OCI-LY1 (cell line): ENCODE results near the gene ASB2.

ENCODE experiments used
- H2AFZ ChIP-seq: fragments of 200-600 bp; sonication (generic), shearing (Covaris generic); 2 replicates; pipeline ENCODE4 v1.6.0; 2014; ENCODE audit warnings: antibody characterized with exemption, mild to moderate bottlenecking, low read length
- H3F3A ChIP-seq: fragments of 200-600 bp; sonication (generic), shearing (Covaris generic); 2 replicates; pipeline ENCODE4 v1.6.0; 2014; ENCODE audit warnings: mild to moderate bottlenecking, antibody characterized with exemption, low read length, moderate library complexity; ENCODE audit not compliant: insufficient read depth
- H3K27ac ChIP-seq: fragments of 200-600 bp; sonication (generic); 2 replicates; pipeline ENCODE4 v1.5.1; 2014; ENCODE audit warnings: low read length, mixed run types, mild to moderate bottlenecking, low read depth; ENCODE audit not compliant: poor library complexity, severe bottlenecking
- H3K27me3 ChIP-seq: fragments of 200-600 bp; sonication (generic); 2 replicates; pipeline ENCODE4 v1.6.0; 2014; ENCODE audit warnings: antibody characterized with exemption, mild to moderate bottlenecking, low read length, moderate library complexity; ENCODE audit not compliant: insufficient read depth
- H3K36me3 ChIP-seq: fragments of 200-600 bp; sonication (generic); 2 replicates; pipeline ENCODE4 v1.6.1; 2014; ENCODE audit warnings: mild to moderate bottlenecking, antibody characterized with exemption, low read length, moderate library complexity, mixed read lengths; ENCODE audit not compliant: insufficient read depth
- H3K4me1 ChIP-seq: fragments of 200-600 bp; sonication (generic); 2 replicates; pipeline ENCODE4 v1.5.1; 2014; ENCODE audit warnings: mild to moderate bottlenecking, low read length, moderate library complexity; ENCODE audit not compliant: insufficient read depth, severe bottlenecking
- H3K4me2 ChIP-seq: fragments of 200-600 bp; sonication (generic), shearing (Covaris generic); 2 replicates; pipeline ENCODE4 v1.6.1; 2014; ENCODE audit warnings: low read length
- H3K4me3 ChIP-seq: fragments of 200-600 bp; sonication (generic); 2 replicates; pipeline ENCODE4 v1.5.1; 2014; ENCODE audit warnings: low read length, low read depth, mild to moderate bottlenecking, mixed read lengths; ENCODE audit not compliant: poor library complexity, severe bottlenecking
- H3K79me2 ChIP-seq: fragments of 200-600 bp; shearing (Covaris generic); 2 replicates; pipeline ENCODE4 v1.6.1; 2016; ENCODE audit warnings: mixed run types, low read length, mixed read lengths; ENCODE audit not compliant: insufficient read depth
- H3K9ac ChIP-seq: fragments of 200-600 bp; sonication (generic), shearing (Covaris generic); 2 replicates; pipeline ENCODE4 v1.6.1; 2014; ENCODE audit warnings: mild to moderate bottlenecking, low read length, mixed read lengths
- H3K9me2 ChIP-seq: fragments of 200-600 bp; sonication (generic), shearing (Covaris generic); 2 replicates; pipeline ENCODE4 v1.6.1; 2014; ENCODE audit warnings: low read depth, mild to moderate bottlenecking, low read length, mixed read lengths
- H3K9me3 ChIP-seq: fragments of 200-600 bp; shearing (Covaris generic); 2 replicates; pipeline ENCODE4 v1.6.1; 2014; ENCODE audit warnings: low read length, mixed read lengths
- H4K20me1 ChIP-seq: fragments of 200-600 bp; sonication (generic), shearing (Covaris generic); 2 replicates; pipeline ENCODE4 v1.6.0; 2016; ENCODE audit warnings: mild to moderate bottlenecking, low read length; ENCODE audit not compliant: insufficient read depth
- CTCF ChIP-seq: fragments of 200-600 bp; sonication (generic), shearing (Covaris generic); IDR thresholded peaks from 2 replicates; pipeline ENCODE4 v1.5.1; 2017; ENCODE audit warnings: mild to moderate bottlenecking, antibody characterized with exemption, low read length, moderate library complexity, mixed read lengths
- EZH2 ChIP-seq: fragments of 200-600 bp; sonication (generic), shearing (Covaris generic); IDR thresholded peaks from 2 replicates; pipeline ENCODE4 v1.8.0; 2017; ENCODE audit warnings: borderline replicate concordance, mixed run types, mild to moderate bottlenecking, antibody characterized with exemption, low read length, moderate library complexity, mixed read lengths

Gene ASB2

GRCh38 chr14:93936926-93937325 lies 39.4 kb downstream of the ASB2 start:
- Histone ChIP-seq H3K9me2 (no peaks in the 10 kb centered on the region), H2AFZ (no peak overlapping the region), H3K4me3 (no peak overlapping the region), H3K36me3 (peaks cover 93% of the 10 kb centered on the region), H4K20me1 (no peaks in the 10 kb centered on the region), H3K9me3 (no peaks in the 10 kb centered on the region), H3F3A (no peaks in the 10 kb centered on the region), H3K9ac (no peak overlapping the region), H3K4me2 (no peak overlapping the region), H3K27ac (no peak overlapping the region), H3K4me1 (peaks cover 11% of the 10 kb centered on the region), H3K79me2 (no peaks in the 10 kb centered on the region), H3K27me3 (no peaks in the 10 kb centered on the region)
- no peak for TF ChIP-seq EZH2
- no peak for TF ChIP-seq CTCF

- Histone ChIP-seq H3K36me3 (peaks cover 93% of the 10 kb centered on the region), H4K20me1 (no peaks in the 10 kb centered on the region)
These were observed 40.1 kb downstream of the ASB2 start for GRCh38 chr14:93936245-93936644.

GRCh38 chr14:93935213-93935612 lies 41.2 kb downstream of the ASB2 start:
- Histone ChIP-seq H3K4me3 (no peak overlapping the region), H3K4me1 (peaks cover 6% of the 10 kb centered on the region), H3K27ac (no peak overlapping the region), H3K4me2 (no peak overlapping the region), H2AFZ (no peak overlapping the region), H3F3A (no peaks in the 10 kb centered on the region), H3K9ac (no peak overlapping the region), H4K20me1 (no peaks in the 10 kb centered on the region), H3K9me2 (no peaks in the 10 kb centered on the region), H3K9me3 (no peaks in the 10 kb centered on the region), H3K36me3 (peaks cover 89% of the 10 kb centered on the region), H3K79me2 (no peaks in the 10 kb centered on the region), H3K27me3 (no peaks in the 10 kb centered on the region)
- no peak for TF ChIP-seq EZH2
- no peak for TF ChIP-seq CTCF

More at GRCh38 chr14:93936245-93936644, 40.1 kb downstream of the ASB2 start:
- no peak overlapping the region for H2AFZ ChIP-seq
- peak; percentile 56 for TF ChIP-seq CTCF
- TF ChIP-seq EZH2, result no peak
- no peaks in the 10 kb centered on the region for H3K9me2 ChIP-seq
- H3K4me1 ChIP-seq, result peaks cover 11% of the 10 kb centered on the region
- H3F3A ChIP-seq, result no peaks in the 10 kb centered on the region
- no peaks in the 10 kb centered on the region for H3K9me3 ChIP-seq
- no peak overlapping the region for H3K4me2 ChIP-seq
- no peak overlapping the region for H3K9ac ChIP-seq
- no peaks in the 10 kb centered on the region for H3K79me2 ChIP-seq
- no peaks in the 10 kb centered on the region for H3K27me3 ChIP-seq
- no peak overlapping the region for H3K27ac ChIP-seq
- H3K4me3 ChIP-seq, result no peak overlapping the region
